T47D (cell line): ENCODE measurements around the gene DNAJB14.

Experiments
- DNase-seq, 2 experiments: peaks; one replicate each; pipeline versions ENCODE4 v3.0.0 to v3.0.0-alpha.2; 2011 to 2012; ENCODE audit warnings: low read depth in 1 of 2, low spot score in 1 of 2
- JUND ChIP-seq: IDR thresholded peaks from 2 replicates; pipeline ENCODE4 v1.6.1; 2012; ENCODE audit warnings: low read depth
- in situ Hi-C: cut with HindIII; loops from 2 replicates; pipeline ENCODE4 v1.10.0; 2016; ENCODE audit warnings: low sequenced_read_pairs, low pct_unique_long_range_greater_than_20kb

Gene DNAJB14

GRCh38 chr4:99879458-99879857 is 67.0 kb downstream of the DNAJB14 start:
- TF ChIP-seq JUND = no peak
- no peak for DNase-seq
- in situ Hi-C loops = no loop called here

GRCh38 chr4:99878604-99879003 is 67.8 kb downstream of the DNAJB14 start:
- no peak for TF ChIP-seq JUND
- in situ Hi-C loops = no loop called here
- no peak for DNase-seq

- in situ Hi-C loops = no loop called here
- no peak for TF ChIP-seq JUND
- DNase-seq = no peak
Observed at GRCh38 chr4:99876946-99877345, 69.5 kb downstream of the DNAJB14 start.

DNA sequence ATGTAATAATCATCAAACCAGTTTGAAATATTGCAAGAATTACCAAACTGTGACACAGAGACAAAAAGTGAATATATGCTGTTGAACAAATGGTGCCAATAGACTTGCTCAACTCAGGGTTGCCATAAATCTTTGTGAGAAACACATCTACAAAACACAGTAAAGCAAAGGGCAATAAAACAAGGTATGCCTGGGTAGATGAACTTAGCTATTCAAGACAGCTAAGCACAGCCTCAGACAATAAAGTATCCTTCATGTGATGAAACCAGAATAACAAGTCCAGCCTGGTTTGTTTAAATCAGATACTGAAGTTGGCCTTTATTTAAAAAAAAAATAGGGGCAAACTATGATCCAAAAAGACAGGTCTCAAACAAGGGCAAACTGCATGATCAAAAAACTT is 71.3 kb downstream of the DNAJB14 start:
- in situ Hi-C loops = no loop called here

GRCh38 chr4:99872570-99872969 is 73.8 kb downstream of the DNAJB14 start:
- in situ Hi-C loops = no loop called here
- TF ChIP-seq JUND = no peak

More for the DNA sequence above, 71.3 kb downstream of the DNAJB14 start:
- no peak for TF ChIP-seq JUND
- DNase-seq = peak in 1 of 2 experiments; percentile 63

DNA sequence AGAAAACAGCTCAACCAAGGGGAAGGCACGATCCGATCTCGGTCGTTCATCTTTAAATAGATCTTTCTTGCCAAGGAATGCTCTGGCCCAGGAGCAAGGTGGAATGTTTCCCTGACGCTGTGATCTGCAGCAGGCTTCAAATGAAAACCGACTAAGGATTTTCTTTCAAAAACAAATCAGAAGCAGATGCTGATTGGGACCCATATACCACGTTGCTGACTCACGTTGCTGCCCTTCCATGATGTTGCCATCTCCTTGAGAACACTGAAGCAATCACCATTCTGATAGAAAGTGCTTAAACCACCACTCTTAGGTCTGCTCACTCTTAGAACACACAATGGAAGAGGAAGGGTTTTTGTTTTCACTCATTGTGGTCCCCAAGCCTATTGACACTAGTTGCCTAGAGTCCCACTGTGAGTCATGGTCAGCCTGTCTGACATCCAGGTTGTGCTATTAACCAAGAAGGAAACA is 78.3 kb downstream of the DNAJB14 start:
- in situ Hi-C loops = no loop called here
- DNase-seq = peak in 1 of 2 experiments; percentile 5
- TF ChIP-seq JUND = no peak

More at GRCh38 chr4:99872570-99872969, 73.8 kb downstream of the DNAJB14 start:
- DNase-seq = no peak

DNA sequence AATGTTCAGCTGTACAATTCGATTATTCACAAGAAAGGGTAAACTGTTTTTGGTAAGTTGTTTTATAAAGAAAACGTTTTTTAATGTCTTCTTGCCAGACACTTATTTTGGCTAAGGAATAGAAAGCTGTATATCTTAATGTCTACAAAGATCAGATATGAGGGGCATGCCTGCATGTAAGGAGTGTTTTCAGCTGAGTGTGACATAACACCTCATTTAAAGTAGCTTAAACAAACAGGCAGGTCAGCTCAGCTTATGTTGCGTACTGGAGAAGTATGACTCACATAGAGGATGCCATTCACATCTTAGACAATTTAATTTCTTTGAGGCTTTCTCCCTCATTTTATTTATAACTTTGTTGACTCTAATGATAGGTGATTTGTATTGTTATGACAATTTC is 82.6 kb downstream of the DNAJB14 start:
- in situ Hi-C loops = no loop called here
- no peak for DNase-seq
- no peak for TF ChIP-seq JUND

- DNase-seq = no peak
- in situ Hi-C loops = no loop called here
- TF ChIP-seq JUND = no peak
Observed at GRCh38 chr4:99861120-99861905, 85.1 kb downstream of the DNAJB14 start.

GRCh38 chr4:99860521-99860920 is 85.9 kb downstream of the DNAJB14 start:
- DNase-seq = no peak
- TF ChIP-seq JUND = no peak
- in situ Hi-C loops = no loop called here

DNA sequence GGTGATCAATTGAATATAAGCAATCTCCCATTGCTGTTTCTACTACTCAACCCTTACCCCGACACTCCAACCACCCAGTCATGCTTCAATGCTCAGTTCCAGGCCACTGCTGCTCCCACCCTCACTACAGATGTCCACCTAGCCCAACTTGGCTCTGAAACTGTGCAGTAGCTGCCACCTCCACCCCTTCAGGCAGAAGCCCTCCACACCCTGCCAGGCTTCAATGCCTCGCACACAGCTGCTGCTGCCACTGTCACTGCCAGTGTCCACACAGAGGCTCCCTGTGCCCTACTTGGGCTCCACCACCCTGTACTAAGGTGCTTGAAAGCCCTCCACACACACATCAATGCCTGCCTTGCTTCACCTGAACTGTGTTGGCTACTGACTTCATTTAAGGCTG is 86.8 kb downstream of the DNAJB14 start:
- in situ Hi-C loops = no loop called here
- no peak for DNase-seq
- no peak for TF ChIP-seq JUND

- no peak for TF ChIP-seq JUND
- DNase-seq = no peak
- in situ Hi-C loops = no loop called here
Observed at GRCh38 chr4:99857307-99857706, 89.1 kb downstream of the DNAJB14 start.

GRCh38 chr4:99856166-99856565 is 90.3 kb downstream of the DNAJB14 start:
- no peak for TF ChIP-seq JUND
- in situ Hi-C loops = no loop called here
- DNase-seq = no peak

DNA sequence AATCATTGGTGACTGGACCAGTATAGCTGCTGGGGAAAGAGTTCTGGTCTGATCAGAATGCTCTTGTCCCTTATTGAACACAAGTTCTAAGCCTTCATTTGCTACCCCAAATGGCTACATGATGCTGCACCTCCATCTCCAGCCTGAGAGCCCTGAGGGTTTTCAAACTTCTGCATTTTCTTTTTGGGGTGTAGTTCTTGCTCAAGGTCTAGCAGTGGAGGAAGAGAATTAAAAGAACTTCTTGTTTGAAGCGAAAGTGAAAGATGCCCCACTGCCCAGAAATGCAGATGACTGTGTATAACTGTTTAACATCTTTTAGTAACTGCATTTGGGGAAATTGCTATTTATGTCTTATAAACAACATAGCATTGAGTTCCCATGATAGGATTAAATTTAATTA is 90.7 kb downstream of the DNAJB14 start:
- DNase-seq = no peak
- TF ChIP-seq JUND = no peak
- in situ Hi-C loops = no loop called here

DNA sequence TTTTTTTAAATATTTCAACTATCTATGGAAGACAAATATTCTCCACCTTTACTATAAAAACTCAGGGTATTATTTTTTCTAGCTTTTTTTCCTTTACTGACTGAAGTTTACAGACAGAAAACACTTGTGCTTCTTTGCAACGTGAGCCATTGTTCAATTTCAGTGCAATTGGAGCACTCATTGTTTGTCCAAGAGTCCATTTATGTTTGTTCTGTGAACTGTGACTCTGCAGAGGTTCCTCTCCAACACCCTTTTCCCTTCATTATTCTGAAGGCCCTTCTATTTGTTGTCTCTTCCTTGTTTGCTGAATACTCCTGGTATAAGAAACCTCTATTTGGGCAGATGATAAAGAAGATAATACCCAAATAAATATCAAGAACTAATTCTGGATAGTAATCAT is 92.4 kb downstream of the DNAJB14 start:
- TF ChIP-seq JUND = no peak
- in situ Hi-C loops = no loop called here
- DNase-seq = no peak
